ENCODE results near the gene SMARCD2. TPM values are rescaled to one million over a fixed set of nuclear protein-coding genes. Genes with fewer than 3 reads are reported as not detected.
"Not testable (repeated sequence)": the region's sequence is repeated elsewhere in the genome, so short reads cannot be mapped to it uniquely, and the experiment has no call there.

SMARCD2 gene
- total RNA-seq: 100 to 1,000 TPM; 129 to 138 TPM

DNA sequence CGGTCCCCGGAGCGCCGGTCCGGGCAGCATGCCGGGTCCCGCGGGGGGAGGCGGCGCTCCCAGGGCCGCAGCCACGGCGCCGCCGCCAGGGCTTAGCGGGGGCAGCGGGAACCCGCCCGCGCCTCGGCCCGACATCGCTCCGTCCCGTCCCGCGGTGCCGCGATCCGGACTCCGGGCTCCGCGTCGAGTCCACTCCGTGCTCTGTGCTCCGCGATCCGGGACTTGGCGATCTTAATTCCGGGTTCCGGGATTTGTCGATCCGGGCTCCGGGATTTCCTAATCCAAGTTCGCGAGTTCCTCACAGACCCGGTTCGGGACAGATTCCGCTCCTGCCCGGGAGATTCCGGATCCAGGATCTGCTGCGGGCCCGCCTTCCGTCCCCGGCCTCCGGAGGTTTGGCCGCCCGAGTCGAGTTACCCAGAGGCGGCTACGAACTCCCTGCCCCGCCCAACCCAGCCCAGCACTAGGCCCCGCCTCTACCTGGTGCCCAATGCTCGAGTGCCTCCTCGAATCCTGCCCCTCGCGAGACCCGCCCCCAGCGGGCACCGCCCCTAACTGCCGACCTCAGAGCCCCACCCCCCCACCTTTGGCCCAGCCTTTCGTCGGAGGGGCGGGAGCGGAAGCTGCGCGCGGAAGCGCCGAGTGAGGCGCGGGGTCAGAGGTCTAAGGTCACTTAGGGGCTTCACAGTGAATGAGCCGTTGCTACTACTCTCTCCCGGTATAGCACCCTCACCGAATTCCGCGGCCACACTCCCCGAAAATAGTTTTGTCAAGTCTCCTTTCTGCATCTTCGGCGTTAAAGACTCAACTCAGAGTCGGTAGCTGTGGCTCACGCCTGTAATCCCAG, at the start of gene SMARCD2:
SMARCD2 (minus strand) TSS at position 146 of the 847 bp plus-strand sequence; CDS start at position 135, 11 bp downstream.
- H3K4me3 Mint-ChIP-seq: peak within 1 kb of the TSS; percentile 93
- DNase-seq: peak; percentile 99
- no peaks in the 10 kb centered on the region for H3K36me3 Mint-ChIP-seq
- peaks cover 1% of the 10 kb centered on the region for H3K9me3 Mint-ChIP-seq
- H3K4me1 Mint-ChIP-seq: peaks cover 26% of the 10 kb centered on the region
- peak; percentile 83 for ATAC-seq (ENCODE audit: low read depth)
- peak within 1 kb of the TSS; percentile 95 for H3K27ac Mint-ChIP-seq
- POLR2A ChIA-PET: interaction anchor here (0.7 to 6.8 kb wide), 13 partner anchors 13 to 662 kb away, joined by 3 to 83 read pairs (median 4); partner anchors contain the start of genes CCDC47, DDX42, FTSJ3 and ICAM2
- peaks cover 2% of the 10 kb centered on the region for H3K27me3 Mint-ChIP-seq

DNA sequence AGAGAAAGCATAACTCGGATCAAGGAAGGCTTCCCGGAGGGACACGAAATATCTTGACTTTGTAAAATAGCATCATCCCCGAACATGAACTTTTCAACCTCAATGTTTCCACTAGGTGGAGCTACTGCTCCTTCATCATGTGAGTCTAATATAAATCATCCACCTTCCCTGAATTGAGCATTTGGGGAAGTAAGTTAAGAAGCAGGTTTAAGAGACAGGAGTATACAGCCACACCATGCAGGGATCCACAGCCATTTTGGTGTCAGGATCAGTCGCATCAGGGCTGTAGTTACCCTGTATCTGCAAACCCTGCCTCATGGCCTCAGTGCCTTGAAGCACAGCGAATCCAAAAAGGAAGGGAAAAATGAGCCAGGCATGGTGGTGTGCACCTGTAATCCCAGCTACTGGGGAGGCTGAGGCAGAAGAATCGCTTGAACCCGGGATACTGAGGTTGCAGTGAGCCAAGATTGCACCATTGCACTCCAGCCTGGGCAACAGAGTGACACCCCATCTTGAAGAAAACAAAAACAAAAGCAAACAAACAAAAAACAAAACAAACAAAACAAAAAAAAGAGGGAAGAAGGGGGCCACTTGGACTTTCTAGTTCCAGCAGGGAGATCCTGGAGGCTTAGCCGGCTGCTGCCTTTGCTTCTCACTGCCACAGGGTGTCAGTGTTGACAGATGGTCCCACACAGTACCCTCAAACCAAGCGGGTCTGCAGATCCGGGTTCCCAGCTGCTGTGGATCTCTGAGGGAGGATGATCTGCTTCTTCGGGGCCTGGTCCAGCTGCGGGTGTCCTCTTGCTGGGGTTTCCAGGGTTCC, 46.8 kb upstream of the SMARCD2 start:
- H3K4me3 Mint-ChIP-seq: not testable (repeated sequence)

DNA sequence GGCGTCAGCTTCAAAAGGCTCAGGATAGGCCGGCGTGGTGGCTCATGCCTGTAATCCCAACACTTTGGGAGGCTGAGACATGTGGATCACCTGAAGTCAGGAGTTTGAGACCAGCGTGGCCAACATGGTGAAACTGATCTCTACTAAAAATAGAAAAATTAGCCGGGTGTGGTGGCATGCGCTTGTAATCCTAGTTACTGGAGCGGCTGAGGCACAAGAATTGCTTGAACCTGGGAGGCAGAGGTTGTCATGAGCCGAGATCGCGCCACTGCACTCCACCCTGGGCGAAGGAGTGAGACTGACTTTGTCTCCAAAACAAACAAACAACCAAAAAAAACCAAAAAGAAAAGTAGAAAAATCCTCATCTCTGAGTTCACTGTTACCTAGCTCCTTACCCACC, 42.6 kb upstream of the SMARCD2 start:
- H3K4me1 Mint-ChIP-seq; H3K36me3 Mint-ChIP-seq; H3K4me3 Mint-ChIP-seq; ATAC-seq (ENCODE audit: low read depth); POLR2A ChIA-PET; H3K9me3 Mint-ChIP-seq; H3K27ac Mint-ChIP-seq; DNase-seq: not testable (repeated sequence)
- H3K27me3 Mint-ChIP-seq: peaks cover 16% of the 10 kb centered on the region

More for the DNA sequence above, 46.8 kb upstream of the SMARCD2 start:
- DNase-seq, H3K36me3 Mint-ChIP-seq, H3K4me1 Mint-ChIP-seq, POLR2A ChIA-PET, H3K9me3 Mint-ChIP-seq, H3K27ac Mint-ChIP-seq: not testable (repeated sequence)
- ATAC-seq (ENCODE audit: low read depth): peak; percentile 72
- peaks cover 30% of the 10 kb centered on the region for H3K27me3 Mint-ChIP-seq

GRCh38 chr17:63882626-63883126, 40.2 kb upstream of the SMARCD2 start:
- not testable (repeated sequence) for H3K4me3 Mint-ChIP-seq; DNase-seq; H3K9me3 Mint-ChIP-seq; H3K27ac Mint-ChIP-seq; ATAC-seq (ENCODE audit: low read depth); H3K4me1 Mint-ChIP-seq; H3K36me3 Mint-ChIP-seq
- peaks cover 14% of the 10 kb centered on the region for H3K27me3 Mint-ChIP-seq
- POLR2A ChIA-PET: interaction anchor here (1.3 kb wide), 1 partner anchor 34 kb away, joined by 3 read pairs; no protein-coding TSS in a partner anchor

- H3K27me3 Mint-ChIP-seq: peaks cover 13% of the 10 kb centered on the region
- POLR2A ChIA-PET: no interaction called here
- no peak within 1 kb of the TSS for H3K27ac Mint-ChIP-seq
- peaks cover 1% of the 10 kb centered on the region for H3K4me1 Mint-ChIP-seq
- H3K36me3 Mint-ChIP-seq: no peaks in the 10 kb centered on the region
- ATAC-seq (ENCODE audit: low read depth) (peak; percentile 88), DNase-seq (peak; percentile 47)
- H3K9me3 Mint-ChIP-seq: no peaks in the 10 kb centered on the region
- no peak within 1 kb of the TSS for H3K4me3 Mint-ChIP-seq
These were observed 39.6 kb upstream of the SMARCD2 start, which contains the start of gene GH2 for GRCh38 chr17:63881935-63882601. GH2 (minus strand) TSS chr17:63881944; CDS start chr17:63881801, 143 bp downstream.

- H3K4me3 Mint-ChIP-seq; H3K4me1 Mint-ChIP-seq; DNase-seq; H3K36me3 Mint-ChIP-seq; POLR2A ChIA-PET; ATAC-seq (ENCODE audit: low read depth); H3K27ac Mint-ChIP-seq; H3K9me3 Mint-ChIP-seq: not testable (repeated sequence)
- H3K27me3 Mint-ChIP-seq: peaks cover 11% of the 10 kb centered on the region
These were observed 38.9 kb upstream of the SMARCD2 start for GRCh38 chr17:63881337-63881736.

- DNase-seq (no peak), ATAC-seq (ENCODE audit: low read depth) (no peak)
- Mint-ChIP-seq H3K4me1 (peaks cover 1% of the 10 kb centered on the region), H3K9me3 (no peaks in the 10 kb centered on the region), H3K4me3 (no peak overlapping the region), H3K27me3 (peaks cover 11% of the 10 kb centered on the region), H3K27ac (no peak overlapping the region), H3K36me3 (no peaks in the 10 kb centered on the region)
- POLR2A ChIA-PET: no interaction called here
These were observed 38.2 kb upstream of the SMARCD2 start for GRCh38 chr17:63880706-63881105.

DNA sequence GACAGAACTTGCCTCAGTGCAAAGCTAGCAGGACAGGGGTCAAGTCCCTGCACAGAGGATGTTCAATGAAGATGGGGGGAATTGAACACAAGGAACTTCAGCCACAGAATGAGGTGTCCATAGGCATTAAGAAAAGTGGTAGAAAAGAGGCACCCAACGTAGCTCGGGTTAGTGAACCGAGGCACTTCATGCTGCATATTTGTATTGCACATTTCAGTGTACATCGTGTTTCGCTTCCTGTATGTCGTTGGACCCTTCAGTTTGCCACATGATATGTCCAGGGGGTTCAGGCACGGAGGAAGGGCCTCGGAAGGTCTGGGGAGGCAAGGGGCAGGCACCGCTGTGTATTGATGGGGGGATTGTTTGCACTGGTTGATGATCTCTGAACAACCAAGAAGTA, 35.9 kb upstream of the SMARCD2 start:
- H3K4me3 Mint-ChIP-seq; H3K27me3 Mint-ChIP-seq; H3K9me3 Mint-ChIP-seq; H3K36me3 Mint-ChIP-seq; ATAC-seq (ENCODE audit: low read depth); DNase-seq; POLR2A ChIA-PET; H3K4me1 Mint-ChIP-seq; H3K27ac Mint-ChIP-seq: not testable (repeated sequence)

GRCh38 chr17:63874693-63875092, 32.2 kb upstream of the SMARCD2 start:
- H3K4me3 Mint-ChIP-seq; H3K9me3 Mint-ChIP-seq; POLR2A ChIA-PET; H3K27ac Mint-ChIP-seq; DNase-seq; H3K4me1 Mint-ChIP-seq; H3K36me3 Mint-ChIP-seq; ATAC-seq (ENCODE audit: low read depth): not testable (repeated sequence)
- peaks cover 14% of the 10 kb centered on the region for H3K27me3 Mint-ChIP-seq

GRCh38 chr17:63874061-63874626, 31.7 kb upstream of the SMARCD2 start:
- ATAC-seq (ENCODE audit: low read depth); H3K4me3 Mint-ChIP-seq; H3K27ac Mint-ChIP-seq; H3K9me3 Mint-ChIP-seq; H3K4me1 Mint-ChIP-seq; DNase-seq; POLR2A ChIA-PET; H3K36me3 Mint-ChIP-seq: not testable (repeated sequence)
- peaks cover 17% of the 10 kb centered on the region for H3K27me3 Mint-ChIP-seq

GRCh38 chr17:63873577-63873976, 31.1 kb upstream of the SMARCD2 start, which contains the start of gene CSH2:
CSH2 (minus strand) TSS chr17:63873677; CDS start chr17:63873614, 63 bp downstream.
- H3K4me1 Mint-ChIP-seq; H3K9me3 Mint-ChIP-seq; POLR2A ChIA-PET; DNase-seq; H3K27ac Mint-ChIP-seq; ATAC-seq (ENCODE audit: low read depth); H3K36me3 Mint-ChIP-seq; H3K4me3 Mint-ChIP-seq: not testable (repeated sequence)
- H3K27me3 Mint-ChIP-seq: peaks cover 21% of the 10 kb centered on the region

- H3K4me1 Mint-ChIP-seq; H3K36me3 Mint-ChIP-seq; DNase-seq; H3K9me3 Mint-ChIP-seq; H3K4me3 Mint-ChIP-seq; ATAC-seq (ENCODE audit: low read depth); POLR2A ChIA-PET; H3K27ac Mint-ChIP-seq: not testable (repeated sequence)
- H3K27me3 Mint-ChIP-seq: peaks cover 19% of the 10 kb centered on the region
These were observed 29.3 kb upstream of the SMARCD2 start for GRCh38 chr17:63871646-63872365.

Data from activated naive CD8-positive, alpha-beta T cell treated with anti-CD3 and anti-CD28 coated beads, Interleukin-2, amount 10 ng/mL, durations not matched to agents 7 days and 5 days (primary cell).